ENCODE results near the gene SSTR3.
A peak's percentile ranks its signal among the peaks of the same experiment; 100 is the strongest.

Gene SSTR3

GRCh38 chr22:37192741-37193140 is 19.5 kb downstream of the SSTR3 start:
- no peak for TF ChIP-seq CTCF (conservative IDR thresholded peaks at IDR 0.05)
- H3K27ac ChIP-seq, result peak overlapping the region; percentile 92

- H3K27ac ChIP-seq, result peak overlapping the region; percentile 92
Measured at GRCh38 chr22:37192204-37192603, 20.1 kb downstream of the SSTR3 start.

GRCh38 chr22:37190262-37190780 is 22.0 kb downstream of the SSTR3 start:
- H3K27ac ChIP-seq, result peak overlapping the region; percentile 92

More at GRCh38 chr22:37192204-37192603, 20.1 kb downstream of the SSTR3 start:
- no peak for TF ChIP-seq CTCF (conservative IDR thresholded peaks at IDR 0.05)

GRCh38 chr22:37188901-37189466 is 23.3 kb downstream of the SSTR3 start:
- H3K27ac ChIP-seq, result peak overlapping the region; percentile 92
- TF ChIP-seq CTCF (conservative IDR thresholded peaks at IDR 0.05), result no peak

More at GRCh38 chr22:37190262-37190780, 22.0 kb downstream of the SSTR3 start:
- no peak for TF ChIP-seq CTCF (conservative IDR thresholded peaks at IDR 0.05)

- peak within 1 kb of the TSS; percentile 92 for H3K27ac ChIP-seq
- no peak for TF ChIP-seq CTCF (conservative IDR thresholded peaks at IDR 0.05)
Measured at GRCh38 chr22:37187891-37188761, 24.2 kb downstream of the SSTR3 start, which contains the start of gene C1QTNF6. TSS of gene C1QTNF6 (minus strand) at chr22:37188247. CDS start at chr22:37188213, 34 bp downstream.

GRCh38 chr22:37187552-37187890 is 24.8 kb downstream of the SSTR3 start:
- H3K27ac ChIP-seq, result peak overlapping the region; percentile 92
- TF ChIP-seq CTCF (conservative IDR thresholded peaks at IDR 0.05), result no peak

- TF ChIP-seq CTCF (conservative IDR thresholded peaks at IDR 0.05), result no peak
- H3K27ac ChIP-seq, result peak overlapping the region; percentile 92
Measured at GRCh38 chr22:37186997-37187522, 25.2 kb downstream of the SSTR3 start.

Measured in VCaP (cell line).